ENCODE data around the gene NCKAP5. TPM values are rescaled to one million over a fixed set of nuclear protein-coding genes. Genes with fewer than 3 reads are reported as not detected.

NCKAP5 gene
- polyA plus RNA-seq, 3 donors: not detected

DNA sequence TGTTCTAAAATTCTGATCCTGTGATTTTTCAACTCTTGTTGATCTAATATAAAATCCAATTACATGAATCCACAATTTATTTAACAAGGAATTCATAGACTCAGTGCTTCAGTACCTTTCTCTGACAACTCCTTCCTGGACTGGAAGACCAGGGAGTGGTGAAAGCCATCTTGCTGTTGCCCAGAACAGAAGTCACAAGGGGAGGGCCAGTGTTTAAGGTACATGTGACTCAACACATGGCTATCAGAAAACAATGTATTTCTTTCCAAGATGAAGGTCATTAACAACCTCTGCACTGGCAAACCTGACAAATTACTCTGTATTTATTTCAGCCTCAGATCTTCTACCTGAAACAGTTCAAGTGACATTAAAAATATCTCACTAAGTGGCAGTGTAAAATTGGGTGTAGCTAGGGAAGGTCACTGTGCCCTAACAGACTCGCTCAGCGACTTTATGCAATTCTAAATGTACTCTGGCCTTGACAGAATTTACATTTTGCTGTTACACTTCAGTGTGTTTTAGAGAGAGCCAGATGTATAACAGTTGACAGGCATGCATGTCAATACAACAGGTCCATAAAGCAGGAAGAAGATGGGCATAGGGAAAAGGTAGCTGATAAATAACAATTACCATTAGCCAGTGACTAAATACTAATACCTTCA is 75.4 kb downstream of the NCKAP5 start:
- Histone ChIP-seq H3K9me3 (replicated peaks in 1 of 2; ENCODE audit: control insufficient read depth in 1 of 2, insufficient read depth in 1 of 2, low read length in 2 of 2) (no peaks in the 10 kb centered on the region), H3K27me3 (ENCODE audit: control insufficient read depth in 2 of 2, insufficient read depth in 2 of 2, low read length in 2 of 2) (no peaks in the 10 kb centered on the region), H4K20me1 (ENCODE audit: insufficient read depth, low read length) (no peaks in the 10 kb centered on the region), H3K9ac (ENCODE audit: insufficient read depth, low read length, poor library complexity, severe bottlenecking) (no peak overlapping the region), H3K79me2 (ENCODE audit: insufficient read depth, low read length) (no peaks in the 10 kb centered on the region), H3K4me2 (replicated peaks; ENCODE audit: extremely low read depth, low read length, poor library complexity, severe bottlenecking) (no peak overlapping the region), H3K4me1 (ENCODE audit: control insufficient read depth in 1 of 2, insufficient read depth in 2 of 2, low read length in 2 of 2) (no peaks in the 10 kb centered on the region), H3K36me3 (replicated peaks in 1 of 2; ENCODE audit: control insufficient read depth in 1 of 2, insufficient read depth in 2 of 2, low read length in 2 of 2) (no peaks in the 10 kb centered on the region), H2AFZ (ENCODE audit: insufficient read depth, low read depth, low read length, poor library complexity, severe bottlenecking) (no peak overlapping the region), H3K27ac (ENCODE audit: low read depth in 1 of 2, low read length in 2 of 2) (no peak overlapping the region), H3K4me3 (replicated peaks in 1 of 3; ENCODE audit: low read depth in 2 of 3, low read length in 3 of 3) (no peak overlapping the region)
- Mint-ChIP-seq H3K27ac (no peak overlapping the region), H3K4me3 (no peak overlapping the region), H3K36me3 (no peaks in the 10 kb centered on the region), H3K9me3 (peaks cover 0 to 3% (median 0%) of the 10 kb centered on the region in 7 donors), H3K27me3 (ENCODE audit: low read depth in 3 of 3) (no peaks in the 10 kb centered on the region), H3K4me1 (no peaks in the 10 kb centered on the region)
- intact Hi-C loops (cut with micrococcal nuclease): no loop called here
- TF ChIP-seq, protein P1, sequence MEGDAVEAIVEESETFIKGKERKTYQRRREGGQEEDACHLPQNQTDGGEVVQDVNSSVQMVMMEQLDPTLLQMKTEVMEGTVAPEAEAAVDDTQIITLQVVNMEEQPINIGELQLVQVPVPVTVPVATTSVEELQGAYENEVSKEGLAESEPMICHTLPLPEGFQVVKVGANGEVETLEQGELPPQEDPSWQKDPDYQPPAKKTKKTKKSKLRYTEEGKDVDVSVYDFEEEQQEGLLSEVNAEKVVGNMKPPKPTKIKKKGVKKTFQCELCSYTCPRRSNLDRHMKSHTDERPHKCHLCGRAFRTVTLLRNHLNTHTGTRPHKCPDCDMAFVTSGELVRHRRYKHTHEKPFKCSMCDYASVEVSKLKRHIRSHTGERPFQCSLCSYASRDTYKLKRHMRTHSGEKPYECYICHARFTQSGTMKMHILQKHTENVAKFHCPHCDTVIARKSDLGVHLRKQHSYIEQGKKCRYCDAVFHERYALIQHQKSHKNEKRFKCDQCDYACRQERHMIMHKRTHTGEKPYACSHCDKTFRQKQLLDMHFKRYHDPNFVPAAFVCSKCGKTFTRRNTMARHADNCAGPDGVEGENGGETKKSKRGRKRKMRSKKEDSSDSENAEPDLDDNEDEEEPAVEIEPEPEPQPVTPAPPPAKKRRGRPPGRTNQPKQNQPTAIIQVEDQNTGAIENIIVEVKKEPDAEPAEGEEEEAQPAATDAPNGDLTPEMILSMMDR (IDR thresholded peaks at IDR 0.05): no peak
- no CpG with 5 or more reads among the region's 2 CpGs for WGBS (ENCODE audit: insufficient coverage)
- no peak for DNase-seq

- Histone ChIP-seq H4K20me1 (ENCODE audit: insufficient read depth, low read length) (no peaks in the 10 kb centered on the region), H3K36me3 (replicated peaks in 1 of 2; ENCODE audit: control insufficient read depth in 1 of 2, insufficient read depth in 2 of 2, low read length in 2 of 2) (no peaks in the 10 kb centered on the region), H3K79me2 (ENCODE audit: insufficient read depth, low read length) (no peaks in the 10 kb centered on the region), H3K4me1 (ENCODE audit: control insufficient read depth in 1 of 2, insufficient read depth in 2 of 2, low read length in 2 of 2) (no peaks in the 10 kb centered on the region), H3K27ac (ENCODE audit: low read depth in 1 of 2, low read length in 2 of 2) (no peak overlapping the region), H2AFZ (ENCODE audit: insufficient read depth, low read depth, low read length, poor library complexity, severe bottlenecking) (no peak overlapping the region), H3K9me3 (replicated peaks in 1 of 2; ENCODE audit: control insufficient read depth in 1 of 2, insufficient read depth in 1 of 2, low read length in 2 of 2) (no peaks in the 10 kb centered on the region), H3K27me3 (ENCODE audit: control insufficient read depth in 2 of 2, insufficient read depth in 2 of 2, low read length in 2 of 2) (no peaks in the 10 kb centered on the region), H3K9ac (ENCODE audit: insufficient read depth, low read length, poor library complexity, severe bottlenecking) (no peak overlapping the region), H3K4me2 (replicated peaks; ENCODE audit: extremely low read depth, low read length, poor library complexity, severe bottlenecking) (no peak overlapping the region), H3K4me3 (replicated peaks in 1 of 3; ENCODE audit: low read depth in 2 of 3, low read length in 3 of 3) (no peak overlapping the region)
- no peaks in the 10 kb centered on the region for H3K36me3 Mint-ChIP-seq
- intact Hi-C loops (cut with micrococcal nuclease): no loop called here
- no peak for DNase-seq
- H3K27ac Mint-ChIP-seq: no peak overlapping the region
- H3K27me3 Mint-ChIP-seq (ENCODE audit: low read depth in 3 of 3): no peaks in the 10 kb centered on the region
- TF ChIP-seq, protein P1 (IDR thresholded peaks at IDR 0.05): no peak
- H3K9me3 Mint-ChIP-seq: peaks cover 0 to 9% (median 0%) of the 10 kb centered on the region in 7 donors
- H3K4me1 Mint-ChIP-seq: no peaks in the 10 kb centered on the region
- no peak overlapping the region for H3K4me3 Mint-ChIP-seq
- no CpG with 5 or more reads among the region's 3 CpGs for whole genome bisulfite sequencing (ENCODE audit: insufficient coverage)
These were observed 77.8 kb downstream of the NCKAP5 start for GRCh38 chr2:133490411-133490980.
